ENCODE results near the gene SEPHS2. TPM values are rescaled to one million over a fixed set of nuclear protein-coding genes. Genes with fewer than 3 reads are reported as not detected.

SEPHS2 gene
- total and polyA plus RNA-seq, 2 donors (not counting 3 experiments of a cell fraction or from before 2014, with no cell fraction given) = 22.9 to 32.8 TPM

DNA sequence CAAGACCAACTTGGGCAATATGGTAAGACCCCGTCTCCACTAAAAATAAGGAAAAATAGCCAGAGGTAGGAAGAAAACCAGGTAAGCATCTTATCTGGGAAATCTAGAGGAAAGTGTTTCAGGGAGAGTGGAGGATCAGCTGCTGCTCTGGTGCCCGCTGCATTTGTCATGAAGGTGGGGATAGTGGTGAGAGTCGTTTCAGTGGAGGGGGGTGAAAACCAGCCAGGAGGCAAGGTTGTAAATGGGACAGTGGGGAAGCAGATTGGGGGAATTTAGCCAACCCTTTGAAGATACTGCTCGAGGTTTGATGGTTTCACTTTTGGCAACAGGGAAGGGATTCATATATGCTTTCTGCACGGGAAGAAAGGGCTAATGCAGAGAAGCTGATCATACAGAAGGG lies 24.7 kb downstream of the SEPHS2 start:
- H3K36me3 ChIP-seq (ENCODE audit: control insufficient read depth in 2 of 2, extremely low read depth in 1 of 2, insufficient read depth in 2 of 2, low read length in 2 of 2) = peaks cover 3 to 5% of the 10 kb centered on the region in 2 experiments
- H3K4me2 ChIP-seq (ENCODE audit: insufficient read depth, low read length) = no peak overlapping the region
- no peak for DNase-seq (ENCODE audit: low read depth, low spot score)
- H3K9me1 ChIP-seq (replicated peaks; ENCODE audit: control insufficient read depth, extremely low read depth, insufficient read depth, low read length) = no peaks in the 10 kb centered on the region
- H2AFZ ChIP-seq (ENCODE audit: low read depth, low read length) = no peak overlapping the region
- intact Hi-C loops (cut with micrococcal nuclease) = no loop called here
- POLR2A ChIA-PET = no interaction called here
- H3K4me3 ChIP-seq (replicated peaks in 1 of 3; ENCODE audit: insufficient read depth in 1 of 3, low read depth in 1 of 3, low read length in 3 of 3) = no peak overlapping the region
- TF ChIP-seq POLR2AphosphoS5 (IDR thresholded peaks at IDR 0.05; ENCODE audit: insufficient read depth, low read depth, low read length) (no peak), GATA2 (IDR thresholded peaks at IDR 0.05; ENCODE audit: insufficient read depth, insufficient read length, low read depth, low read length) (no peak), EZH2 (IDR thresholded peaks at IDR 0.05; ENCODE audit: borderline replicate concordance, low read depth, low read length, severe bottlenecking) (no peak), POLR2A (IDR thresholded peaks at IDR 0.05; ENCODE audit: low read depth, low read length) (no peak), JUN (IDR thresholded peaks at IDR 0.05; ENCODE audit: borderline replicate concordance, insufficient read depth, insufficient read length, low read depth) (no peak), FOS (IDR thresholded peaks at IDR 0.05; ENCODE audit: borderline replicate concordance, insufficient read depth, low read length) (no peak), MYC (IDR thresholded peaks at IDR 0.05; ENCODE audit: low read depth, low read length) (no peak)
- TF ChIP-seq, protein P1, sequence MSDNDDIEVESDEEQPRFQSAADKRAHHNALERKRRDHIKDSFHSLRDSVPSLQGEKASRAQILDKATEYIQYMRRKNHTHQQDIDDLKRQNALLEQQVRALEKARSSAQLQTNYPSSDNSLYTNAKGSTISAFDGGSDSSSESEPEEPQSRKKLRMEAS (IDR thresholded peaks at IDR 0.05; ENCODE audit: insufficient read depth, insufficient read length) = no peak
- TF ChIP-seq, protein P2, sequence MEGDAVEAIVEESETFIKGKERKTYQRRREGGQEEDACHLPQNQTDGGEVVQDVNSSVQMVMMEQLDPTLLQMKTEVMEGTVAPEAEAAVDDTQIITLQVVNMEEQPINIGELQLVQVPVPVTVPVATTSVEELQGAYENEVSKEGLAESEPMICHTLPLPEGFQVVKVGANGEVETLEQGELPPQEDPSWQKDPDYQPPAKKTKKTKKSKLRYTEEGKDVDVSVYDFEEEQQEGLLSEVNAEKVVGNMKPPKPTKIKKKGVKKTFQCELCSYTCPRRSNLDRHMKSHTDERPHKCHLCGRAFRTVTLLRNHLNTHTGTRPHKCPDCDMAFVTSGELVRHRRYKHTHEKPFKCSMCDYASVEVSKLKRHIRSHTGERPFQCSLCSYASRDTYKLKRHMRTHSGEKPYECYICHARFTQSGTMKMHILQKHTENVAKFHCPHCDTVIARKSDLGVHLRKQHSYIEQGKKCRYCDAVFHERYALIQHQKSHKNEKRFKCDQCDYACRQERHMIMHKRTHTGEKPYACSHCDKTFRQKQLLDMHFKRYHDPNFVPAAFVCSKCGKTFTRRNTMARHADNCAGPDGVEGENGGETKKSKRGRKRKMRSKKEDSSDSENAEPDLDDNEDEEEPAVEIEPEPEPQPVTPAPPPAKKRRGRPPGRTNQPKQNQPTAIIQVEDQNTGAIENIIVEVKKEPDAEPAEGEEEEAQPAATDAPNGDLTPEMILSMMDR (IDR thresholded peaks at IDR 0.05; ENCODE audit: extremely low read depth in 1 of 2, insufficient read depth in 1 of 2, low read depth in 1 of 2, low read length in 2 of 2) = no peak
- H3K27me3 ChIP-seq (ENCODE audit: control insufficient read depth in 2 of 2, insufficient read depth in 2 of 2, low read length in 2 of 2) = no peaks in the 10 kb centered on the region
- no peaks in the 10 kb centered on the region for H3K79me2 ChIP-seq (ENCODE audit: control insufficient read depth, insufficient read depth, low read length)
- H3K9me3 ChIP-seq (replicated peaks; ENCODE audit: control insufficient read depth, insufficient read depth, low read length) = no peaks in the 10 kb centered on the region
- dilution Hi-C loops (cut with MboI; ENCODE audit: extremely low pct_ligation_motif_present, low sequenced_read_pairs) = no loop called here
- H3K9ac ChIP-seq (replicated peaks; ENCODE audit: extremely low read depth, insufficient read depth, low read length) = no peak overlapping the region
- H3K27ac ChIP-seq (ENCODE audit: insufficient read depth, low read depth, low read length) = no peak overlapping the region
- H3K4me1 ChIP-seq (ENCODE audit: control insufficient read depth, extremely low read depth, insufficient read depth, low read length) = peaks cover 9% of the 10 kb centered on the region
- no peak for FAIRE-seq
- BruUV-seq (replicated peaks) = no TSS peak
- CTCF ChIA-PET = interaction anchor here (4.8 kb wide), 1 partner anchor 9 kb away, joined by 46 read pairs; the partner anchor contains the start of gene DCTPP1
- no peaks in the 10 kb centered on the region for H4K20me1 ChIP-seq (replicated peaks; ENCODE audit: control insufficient read depth, extremely low read depth, insufficient read depth, low read length)
